WI38 (cell line): ENCODE data around the gene PTPRK.

Source experiments
- H3K4me3 ChIP-seq: 2 replicates; pipeline ENCODE4 v1.5.1; 2011; ENCODE audit warnings: low read depth, mild to moderate bottlenecking, control low read depth, low read length
- TF ChIP-seq, protein P1 (sequence below): IDR thresholded peaks from 2 replicates; pipeline ENCODE4 v1.5.1; 2012; ENCODE audit warnings: low read depth, mild to moderate bottlenecking, control low read depth, low read length

Gene PTPRK

DNA sequence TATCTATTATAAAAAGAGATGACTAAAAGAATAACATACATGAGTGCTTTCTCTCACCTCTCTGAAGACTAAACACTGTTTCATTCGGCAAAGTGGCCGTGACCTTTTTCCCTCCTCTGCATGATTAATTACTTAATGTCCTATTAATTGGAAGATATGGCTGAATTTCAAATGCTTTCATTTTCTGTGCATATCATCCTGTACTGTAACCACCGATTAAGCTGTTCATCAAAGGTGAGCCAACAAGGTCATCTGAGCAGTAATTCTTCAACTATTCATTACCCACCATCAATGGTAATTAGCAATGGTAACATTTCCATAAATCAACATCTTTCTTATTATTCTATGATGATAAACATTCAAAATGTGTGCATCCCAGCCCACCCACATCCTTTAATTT lies 125.2 kb downstream of the PTPRK start:
- H3K4me3 ChIP-seq = no peak overlapping the region
- TF ChIP-seq, protein P1, sequence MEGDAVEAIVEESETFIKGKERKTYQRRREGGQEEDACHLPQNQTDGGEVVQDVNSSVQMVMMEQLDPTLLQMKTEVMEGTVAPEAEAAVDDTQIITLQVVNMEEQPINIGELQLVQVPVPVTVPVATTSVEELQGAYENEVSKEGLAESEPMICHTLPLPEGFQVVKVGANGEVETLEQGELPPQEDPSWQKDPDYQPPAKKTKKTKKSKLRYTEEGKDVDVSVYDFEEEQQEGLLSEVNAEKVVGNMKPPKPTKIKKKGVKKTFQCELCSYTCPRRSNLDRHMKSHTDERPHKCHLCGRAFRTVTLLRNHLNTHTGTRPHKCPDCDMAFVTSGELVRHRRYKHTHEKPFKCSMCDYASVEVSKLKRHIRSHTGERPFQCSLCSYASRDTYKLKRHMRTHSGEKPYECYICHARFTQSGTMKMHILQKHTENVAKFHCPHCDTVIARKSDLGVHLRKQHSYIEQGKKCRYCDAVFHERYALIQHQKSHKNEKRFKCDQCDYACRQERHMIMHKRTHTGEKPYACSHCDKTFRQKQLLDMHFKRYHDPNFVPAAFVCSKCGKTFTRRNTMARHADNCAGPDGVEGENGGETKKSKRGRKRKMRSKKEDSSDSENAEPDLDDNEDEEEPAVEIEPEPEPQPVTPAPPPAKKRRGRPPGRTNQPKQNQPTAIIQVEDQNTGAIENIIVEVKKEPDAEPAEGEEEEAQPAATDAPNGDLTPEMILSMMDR = no peak

DNA sequence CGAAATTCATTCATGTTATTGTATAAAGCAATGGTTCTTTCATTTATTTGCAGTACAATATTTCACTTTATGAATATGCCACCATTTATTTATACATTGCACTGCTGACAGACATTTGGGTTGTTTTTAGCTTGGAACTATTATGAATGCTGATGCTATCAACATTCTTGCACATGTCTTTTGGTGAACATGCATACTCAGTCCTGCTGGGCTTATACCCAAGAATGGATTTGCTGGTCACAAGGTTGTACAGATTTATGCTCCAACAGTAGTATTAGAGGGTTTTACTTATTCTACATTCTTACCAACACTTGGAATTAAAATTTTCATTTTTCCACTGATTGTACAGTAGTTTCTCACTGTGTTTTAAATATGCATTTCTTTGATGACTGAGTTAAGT lies 126.2 kb downstream of the PTPRK start:
- no peak overlapping the region for H3K4me3 ChIP-seq
- TF ChIP-seq, protein P1 = no peak

DNA sequence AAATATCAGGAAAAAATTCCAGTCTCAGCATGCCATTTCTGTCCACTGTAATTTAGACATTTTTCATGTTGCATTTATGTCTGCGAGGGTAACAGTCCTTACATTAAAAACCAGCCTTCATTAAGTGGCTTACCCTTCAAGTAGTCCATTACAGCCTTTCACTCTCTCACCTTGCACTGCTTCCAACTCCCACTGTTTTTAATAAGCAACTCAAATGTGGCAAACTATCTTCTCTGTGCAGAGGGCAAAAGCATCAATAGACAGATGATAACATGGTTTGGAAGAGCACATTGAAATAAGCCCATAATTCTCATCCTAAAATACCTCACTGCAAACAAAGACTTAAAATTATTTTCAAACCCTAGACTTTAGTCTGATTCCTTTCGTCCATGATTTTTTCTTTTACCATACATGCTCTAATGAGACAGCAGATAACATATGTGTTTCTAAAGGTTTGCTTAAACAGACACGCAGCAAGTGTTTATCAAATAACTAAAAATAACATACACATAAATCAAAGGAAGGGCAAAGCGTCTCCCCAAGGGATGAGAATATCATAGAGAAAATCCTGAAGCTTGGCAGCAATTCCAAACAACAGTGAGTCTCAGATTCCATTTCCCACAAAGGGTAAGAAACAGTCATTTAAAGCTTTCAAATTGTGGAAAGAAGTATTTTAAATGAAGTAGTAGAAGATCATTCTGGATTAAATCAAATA lies 130.4 kb downstream of the PTPRK start:
- TF ChIP-seq, protein P1 = no peak
- no peak overlapping the region for H3K4me3 ChIP-seq

DNA sequence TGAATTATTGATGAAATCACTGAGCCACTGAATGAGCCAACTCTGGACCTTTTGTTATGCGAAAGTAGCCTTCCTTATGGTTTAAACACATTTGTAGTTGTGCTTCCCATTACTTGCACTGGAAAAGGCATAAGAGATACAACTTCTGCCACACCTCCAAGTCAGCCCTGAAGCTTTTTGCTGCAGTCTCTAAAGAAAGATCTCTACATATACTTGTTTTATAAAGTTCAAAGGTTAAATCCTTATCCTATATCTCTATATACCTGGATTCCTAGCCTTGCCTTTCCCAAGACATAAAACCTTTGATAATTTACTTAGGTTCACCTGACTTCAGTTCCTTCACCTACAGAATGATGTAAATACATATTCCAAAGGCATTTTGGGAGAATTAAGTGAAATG lies 132.0 kb downstream of the PTPRK start:
- H3K4me3 ChIP-seq = no peak overlapping the region
- TF ChIP-seq, protein P1 = no peak

DNA sequence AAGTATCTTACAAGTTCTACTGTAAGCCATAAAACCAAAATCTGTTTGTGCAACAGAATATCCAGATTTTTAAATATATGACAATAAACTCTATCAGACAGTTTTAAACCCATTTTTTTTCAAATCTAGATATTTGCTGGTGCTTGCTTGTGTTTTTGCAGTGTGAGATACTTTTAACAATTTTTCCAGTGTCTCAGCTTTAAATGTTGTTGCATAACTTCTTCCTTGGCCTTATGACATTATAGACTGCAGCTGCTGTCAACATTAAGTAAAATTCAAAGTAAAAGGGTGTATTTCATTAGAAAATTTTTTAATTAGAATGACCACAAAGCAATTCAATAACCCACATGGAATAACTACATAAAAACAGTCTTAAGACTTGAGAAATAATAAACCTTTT lies 139.5 kb downstream of the PTPRK start:
- TF ChIP-seq, protein P1 = no peak
- no peak overlapping the region for H3K4me3 ChIP-seq

DNA sequence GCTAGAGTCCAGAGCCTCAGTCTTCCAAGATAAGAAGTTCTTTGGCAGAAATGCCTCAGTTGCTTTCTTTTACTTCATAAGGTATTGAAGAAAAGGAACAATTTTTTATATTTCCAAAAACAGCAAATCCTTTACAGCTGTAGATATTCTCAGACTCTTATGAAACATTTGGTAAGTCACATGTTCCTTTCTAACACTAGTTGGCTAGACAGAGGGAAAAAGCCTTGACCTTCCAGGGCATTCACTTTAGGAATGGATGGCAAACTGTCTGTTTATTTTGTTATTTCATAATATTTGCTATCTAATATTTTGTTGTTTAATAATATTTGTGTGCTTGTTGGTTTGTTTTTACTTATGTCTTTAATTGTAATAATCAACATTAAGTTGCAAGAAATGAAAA lies 140.8 kb downstream of the PTPRK start:
- H3K4me3 ChIP-seq = no peak overlapping the region
- TF ChIP-seq, protein P1 = no peak

DNA sequence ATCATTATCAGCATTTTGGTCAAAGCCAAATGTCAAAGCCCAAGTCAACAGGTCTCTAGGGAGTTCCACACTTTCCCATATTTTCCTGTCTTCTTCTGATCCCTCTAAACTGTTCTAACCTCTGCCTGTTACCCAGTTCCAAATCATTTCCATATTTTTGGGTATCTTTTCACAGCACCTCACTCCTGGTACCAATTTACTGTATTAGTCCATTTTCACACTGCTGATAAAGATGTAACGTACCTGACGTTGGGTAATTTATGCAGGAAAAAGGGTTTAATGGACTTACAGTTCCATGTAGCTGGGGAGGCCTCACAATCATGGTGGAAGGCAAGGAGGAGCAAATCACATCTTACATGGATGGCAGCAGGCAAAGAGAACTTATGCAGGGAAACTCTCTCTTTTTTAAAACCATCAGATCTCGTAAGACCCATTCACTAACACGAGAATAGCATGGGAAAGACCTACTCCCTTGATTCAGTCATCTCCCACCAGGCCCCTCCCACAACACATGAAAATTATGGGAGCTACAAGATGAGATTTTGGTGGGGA lies 143.4 kb downstream of the PTPRK start:
- TF ChIP-seq, protein P1 = no peak

More for the DNA sequence above, 143.4 kb downstream of the PTPRK start:
- H3K4me3 ChIP-seq = no peak overlapping the region
